RWPE1 (cell line): Measurements from ENCODE around the gene C1S.

Source experiments
- CTCF ChIA-PET: fragments of 350-600 bp; sonication (Branson Sonifier 250); formaldehyde crosslinking; extraction: SDS; loops from one replicate; lab custom pipeline; 2021; lab: Yijun Ruan, JAX
- POLR2A ChIA-PET: fragments of 400-600 bp; formaldehyde crosslinking; extraction: SDS; loops from one replicate; lab custom pipeline; 2020; ENCODE audit warnings: antibody characterized with exemption; ENCODE audit not compliant: low non-redundant PET; lab: Yijun Ruan, JAX
- DNase-seq: peaks from one replicate; pipeline ENCODE4 v3.0.0; 2012; ENCODE audit warnings: low spot score
- H3K27ac ChIP-seq: fragments of 450-650 bp; 2 replicates; pipeline ENCODE4 v1.5.1; 2017
- CTCF ChIP-seq: fragments of 450-650 bp; conservative IDR thresholded peaks from 2 replicates; pipeline ENCODE4 v1.5.1; 2017; ENCODE audit warnings: low read depth, mild to moderate bottlenecking

The C1S gene

DNA sequence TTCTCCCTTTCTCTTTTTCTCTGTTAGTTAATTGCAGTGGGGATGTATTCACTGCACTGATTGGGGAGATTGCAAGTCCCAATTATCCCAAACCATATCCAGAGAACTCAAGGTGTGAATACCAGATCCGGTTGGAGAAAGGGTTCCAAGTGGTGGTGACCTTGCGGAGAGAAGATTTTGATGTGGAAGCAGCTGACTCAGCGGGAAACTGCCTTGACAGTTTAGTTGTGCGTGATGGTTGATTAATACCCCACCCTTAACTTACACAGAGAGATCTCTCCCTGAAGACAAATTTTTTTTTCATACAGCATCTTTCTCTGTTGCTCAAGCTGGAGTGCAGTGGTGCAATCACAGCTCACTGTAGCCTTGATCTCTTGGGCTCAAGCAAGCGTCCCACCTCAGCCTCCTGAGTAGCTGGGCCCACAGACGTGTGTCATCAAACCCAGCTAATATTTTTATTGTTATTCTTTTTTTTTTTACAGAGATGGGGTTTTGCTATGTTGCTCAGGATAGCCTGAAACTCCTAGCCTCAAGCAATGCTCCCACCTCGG, 4.6 kb downstream of the C1S start:
- CTCF ChIA-PET = no interaction called here
- no peak overlapping the region for H3K27ac ChIP-seq
- POLR2A ChIA-PET = no interaction called here
- TF ChIP-seq CTCF = no peak
- DNase-seq = no peak

GRCh38 chr12:7066596-7066995, 6.1 kb downstream of the C1S start:
- POLR2A ChIA-PET = no interaction called here
- TF ChIP-seq CTCF = no peak
- no peak for DNase-seq
- no peak overlapping the region for H3K27ac ChIP-seq
- CTCF ChIA-PET = interaction anchor here (0.5 kb wide), 1 partner anchor 580 kb away, joined by 3 read pairs; no protein-coding TSS in a partner anchor

GRCh38 chr12:7067096-7067495, 6.6 kb downstream of the C1S start:
- ChIA-PET POLR2A (no interaction called here), CTCF (interaction anchor here (0.5 kb wide), 1 partner anchor 580 kb away, joined by 3 read pairs; no protein-coding TSS in a partner anchor)
- no peak overlapping the region for H3K27ac ChIP-seq
- DNase-seq = no peak
- TF ChIP-seq CTCF = no peak

DNA sequence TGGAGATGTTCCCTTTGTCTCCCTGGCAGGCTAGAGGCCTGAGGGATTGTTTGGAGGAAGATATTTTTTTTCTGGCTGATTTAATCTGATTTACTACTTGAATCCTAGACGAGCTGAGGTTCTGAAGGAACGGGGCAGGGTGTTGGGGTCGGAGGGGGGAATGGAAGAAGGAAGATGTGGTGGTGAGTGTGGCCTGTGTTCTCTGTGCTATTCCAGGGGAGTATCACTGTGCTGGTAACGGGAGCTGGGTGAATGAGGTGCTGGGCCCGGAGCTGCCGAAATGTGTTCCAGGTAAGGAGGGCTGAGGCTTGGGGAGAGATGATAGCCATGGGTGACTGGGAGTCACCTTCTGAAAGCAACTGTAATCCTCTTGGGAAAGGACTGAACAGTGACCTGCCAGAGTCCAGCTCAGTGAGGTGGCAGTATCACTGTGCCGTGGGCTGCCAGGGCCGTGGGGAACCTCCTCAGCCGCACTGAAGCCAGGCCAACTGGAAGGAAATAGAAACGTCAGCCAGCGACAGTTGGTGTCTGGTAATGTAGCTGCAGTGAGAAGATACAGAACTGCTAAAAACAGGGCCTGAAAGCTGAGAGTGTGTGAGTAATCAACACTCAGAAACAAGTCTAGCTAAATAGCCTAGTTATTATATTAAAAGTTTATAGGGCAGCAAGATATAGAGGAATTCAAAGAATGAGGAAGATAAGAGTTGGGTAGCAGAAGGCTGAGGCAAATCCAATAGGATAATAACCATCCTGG, 7.9 kb downstream of the C1S start:
- H3K27ac ChIP-seq = no peak overlapping the region
- DNase-seq = no peak
- POLR2A ChIA-PET = no interaction called here
- CTCF ChIA-PET = no interaction called here
- no peak for TF ChIP-seq CTCF

GRCh38 chr12:7068994-7069346, 8.5 kb downstream of the C1S start:
- H3K27ac ChIP-seq = no peak overlapping the region
- no peak for DNase-seq
- POLR2A ChIA-PET = no interaction called here
- TF ChIP-seq CTCF = no peak
- CTCF ChIA-PET = no interaction called here

GRCh38 chr12:7069386-7069785, 8.9 kb downstream of the C1S start:
- POLR2A ChIA-PET = no interaction called here
- TF ChIP-seq CTCF = no peak
- no peak overlapping the region for H3K27ac ChIP-seq

More at GRCh38 chr12:7069386-7069785, 8.9 kb downstream of the C1S start:
- DNase-seq = no peak
- CTCF ChIA-PET = no interaction called here
